H9 (cell line): ENCODE data around the gene ENO1. TPM values are rescaled to one million over a fixed set of nuclear protein-coding genes. Genes with fewer than 3 reads are reported as not detected.

ENCODE experiments used
- DNase-seq: peaks from one replicate; pipeline ENCODE4 v3.0.0-alpha.2; 2017
- H2AFZ ChIP-seq: one replicate; pipeline ENCODE4 v1.6.1; 2013; ENCODE audit warnings: mild to moderate bottlenecking, low read length, control low read depth, moderate library complexity
- H2AK5ac ChIP-seq: 2 replicates; pipeline ENCODE4 v1.6.1; 2013; ENCODE audit warnings: low read length, control low read depth, mixed read lengths; ENCODE audit not compliant: insufficient read length
- H2BK120ac ChIP-seq: one replicate; pipeline ENCODE4 v1.6.1; 2013; ENCODE audit warnings: low read depth, mild to moderate bottlenecking, low read length, control low read depth, inconsistent platforms; ENCODE audit not compliant: poor library complexity, severe bottlenecking
- H2BK12ac ChIP-seq: 2 replicates; pipeline ENCODE4 v1.6.1; 2013; ENCODE audit warnings: low read length, control low read depth, mixed read lengths, low read depth; ENCODE audit not compliant: insufficient read length
- H2BK15ac ChIP-seq: 2 replicates; pipeline ENCODE4 v1.6.1; 2013; ENCODE audit warnings: low read depth, low read length, control low read depth
- H2BK20ac ChIP-seq: one replicate; pipeline ENCODE4 v1.6.1; 2013; ENCODE audit warnings: low read depth, mild to moderate bottlenecking, low read length, control low read depth, inconsistent platforms; ENCODE audit not compliant: poor library complexity, severe bottlenecking
- H2BK5ac ChIP-seq: 2 replicates; pipeline ENCODE4 v1.6.1; 2013; ENCODE audit warnings: low read length, control low read depth, mixed read lengths; ENCODE audit not compliant: insufficient read length
- H3K14ac ChIP-seq: 2 replicates; pipeline ENCODE4 v1.6.1; 2013; ENCODE audit warnings: low read length, control low read depth; ENCODE audit not compliant: insufficient read depth
- H3K18ac ChIP-seq: 2 replicates; pipeline ENCODE4 v1.6.1; 2013; ENCODE audit warnings: low read depth, mild to moderate bottlenecking, mixed read lengths, low read length, control low read depth; ENCODE audit not compliant: insufficient read length
- H3K23ac ChIP-seq: 2 replicates; pipeline ENCODE4 v1.6.1; 2013; ENCODE audit warnings: low read length, control low read depth, mixed read lengths, low read depth; ENCODE audit not compliant: insufficient read length
- H3K23me2 ChIP-seq: 2 replicates; pipeline ENCODE4 v1.6.1; 2013; ENCODE audit warnings: low read depth, mild to moderate bottlenecking, mixed read lengths, low read length, control low read depth; ENCODE audit not compliant: insufficient read length, poor library complexity, severe bottlenecking
- H3K27ac ChIP-seq: 2 replicates; pipeline ENCODE4 v1.5.1; 2013; ENCODE audit warnings: low read length, control low read depth, mixed read lengths, low read depth; ENCODE audit not compliant: insufficient read length
- H3K27me3 ChIP-seq: 2 replicates; pipeline ENCODE4 v1.6.1; 2013; ENCODE audit warnings: low read length, control low read depth, inconsistent platforms; ENCODE audit not compliant: insufficient read depth
- H3K4ac ChIP-seq: 2 replicates; pipeline ENCODE4 v1.6.1; 2013; ENCODE audit warnings: low read depth, mild to moderate bottlenecking, control low read depth, inconsistent platforms, low read length, moderate library complexity
- H3K4me1 ChIP-seq: 2 replicates; pipeline ENCODE4 v1.6.1; 2013; ENCODE audit warnings: low read length, control low read depth, inconsistent platforms; ENCODE audit not compliant: insufficient read depth
- H3K4me2 ChIP-seq: 2 replicates; pipeline ENCODE4 v1.6.1; 2013; ENCODE audit warnings: low read length, control low read depth, mixed read lengths; ENCODE audit not compliant: insufficient read length, insufficient read depth
- H3K56ac ChIP-seq: 2 replicates; pipeline ENCODE4 v1.6.1; 2013; ENCODE audit warnings: low read depth, mild to moderate bottlenecking, mixed read lengths, low read length, control low read depth; ENCODE audit not compliant: insufficient read length
- H3K79me1 ChIP-seq: 2 replicates; pipeline ENCODE4 v1.6.1; 2013; ENCODE audit warnings: low read depth, mild to moderate bottlenecking, moderate library complexity, low read length, control low read depth, inconsistent platforms; ENCODE audit not compliant: insufficient read depth, poor library complexity, severe bottlenecking
- H3K79me2 ChIP-seq: 2 replicates; pipeline ENCODE4 v1.6.1; 2013; ENCODE audit warnings: low read length, control low read depth, inconsistent platforms; ENCODE audit not compliant: insufficient read depth
- H3K9ac ChIP-seq: 2 replicates; pipeline ENCODE4 v1.6.1; 2013; ENCODE audit warnings: low read length, control low read depth, mixed read lengths; ENCODE audit not compliant: insufficient read length; ENCODE audit errors: extremely low read depth
- H3K9me3 ChIP-seq: one replicate; pipeline ENCODE4 v1.6.1; 2013; ENCODE audit warnings: low read depth, low read length, inconsistent platforms; ENCODE audit not compliant: control insufficient read depth
- H3T11ph ChIP-seq: one replicate; pipeline ENCODE4 v1.6.1; 2013; ENCODE audit warnings: mild to moderate bottlenecking, low read length, control low read depth, inconsistent platforms
- H4K20me1 ChIP-seq: one replicate; pipeline ENCODE4 v1.6.1; 2013; ENCODE audit not compliant: control insufficient read depth, insufficient read length, insufficient read depth
- H4K5ac ChIP-seq: 2 replicates; pipeline ENCODE4 v1.6.1; 2013; ENCODE audit warnings: low read depth, mild to moderate bottlenecking, mixed read lengths, low read length, control low read depth; ENCODE audit not compliant: insufficient read length
- H4K8ac ChIP-seq: replicated peaks from 2 replicates; pipeline ENCODE4 v1.6.1; 2013; ENCODE audit warnings: low read length, control low read depth, mixed read lengths, low read depth; ENCODE audit not compliant: insufficient read length
- H4K91ac ChIP-seq: 2 replicates; pipeline ENCODE4 v1.6.1; 2013; ENCODE audit warnings: low read depth, mild to moderate bottlenecking, moderate library complexity, mixed read lengths, low read length, control low read depth; ENCODE audit not compliant: insufficient read length
- H3K27ac Mint-ChIP-seq, 3 experiments: 2 replicates in 2 of 3; 3 replicates in 1 of 3; pipeline ENCODE4 v1.8.0; 2020 to 2021; ENCODE audit warnings: mixed read lengths in 3 of 3, mild to moderate bottlenecking in 1 of 3, moderate library complexity in 1 of 3
- H3K27me3 Mint-ChIP-seq: 2 replicates; pipeline ENCODE4 v1.8.0; 2021; ENCODE audit warnings: low read depth, mild to moderate bottlenecking, moderate library complexity, mixed read lengths
- H3K36me3 Mint-ChIP-seq, 3 experiments: 2 replicates in 2 of 3; 3 replicates in 1 of 3; pipeline ENCODE4 v1.8.0; 2020 to 2021; ENCODE audit warnings: low read depth in 3 of 3, mixed read lengths in 3 of 3; ENCODE audit not compliant: insufficient read depth in 1 of 3
- H3K4me1 Mint-ChIP-seq, 2 experiments: 2 replicates each; pipeline ENCODE4 v1.8.0; 2020; ENCODE audit warnings: mixed read lengths in 2 of 2
- H3K4me3 Mint-ChIP-seq, 2 experiments: 2 replicates in 1 of 2; 3 replicates in 1 of 2; pipeline ENCODE4 v1.8.0; 2020 to 2021; ENCODE audit warnings: mild to moderate bottlenecking in 2 of 2, mixed read lengths in 2 of 2, moderate library complexity in 1 of 2
- H3K9me3 Mint-ChIP-seq, 2 experiments: 2 replicates in 1 of 2; 3 replicates in 1 of 2; pipeline ENCODE4 v1.8.0; 2020; ENCODE audit warnings: mild to moderate bottlenecking in 2 of 2, mixed read lengths in 2 of 2, moderate library complexity in 1 of 2
- CTCF ChIP-seq: fragments of 200-600 bp; sonication (generic); conservative IDR thresholded peaks from 3 replicates; pipeline ENCODE4 v1.8.0; 2021; ENCODE audit warnings: antibody characterized with exemption, mild to moderate bottlenecking
- WGBS: extraction: QIAGEN DNeasy Blood & Tissue Kit; methylation state at CpG from one replicate; pipeline ENCODE4 v1.1.7; 2013; ENCODE audit warnings: missing lambda C conversion rate, low lambda C conversion rate, mixed read lengths; ENCODE audit not compliant: insufficient read length; ENCODE audit errors: extremely low coverage; 5-methylcytosine and 5-hydroxymethylcytosine counted together
- total RNA-seq: library from RNA; stranded (reverse); gene quantifications from 2 replicates; pipeline ENCODE4 v1.2.1, GENCODE V29; 2021

Gene ENO1
- total RNA-seq, 1 experiment from 2014 or later = 1,781 TPM

GRCh38 chr1:8866173-8866791 lies 12.2 kb downstream of the ENO1 start:
- Histone ChIP-seq H3T11ph (no peak overlapping the region), H2AFZ (no peak overlapping the region), H3K4me1 (no peaks in the 10 kb centered on the region), H3K4me2 (no peak overlapping the region), H2BK5ac (no peak overlapping the region), H2AK5ac (no peak overlapping the region), H3K79me1 (no peaks in the 10 kb centered on the region), H3K27me3 (no peaks in the 10 kb centered on the region), H4K5ac (no peak overlapping the region), H3K79me2 (no peaks in the 10 kb centered on the region; the same call in 1 of the 2 replicates), H3K18ac (no peak overlapping the region), H3K23me2 (no peaks in the 10 kb centered on the region), H3K14ac (no peak overlapping the region), H3K9me3 (no peaks in the 10 kb centered on the region), H4K91ac (no peak overlapping the region), H3K9ac (no peak overlapping the region), H3K27ac (no peak overlapping the region), H4K8ac (no peak overlapping the region), H2BK20ac (no peak overlapping the region), H2BK15ac (no peak overlapping the region), H2BK12ac (no peak overlapping the region), H3K23ac (no peak overlapping the region), H3K56ac (no peak overlapping the region), H4K20me1 (no peaks in the 10 kb centered on the region), H2BK120ac (no peak overlapping the region), H3K4ac (no peak overlapping the region)
- DNase-seq = no peak
- Mint-ChIP-seq H3K9me3 (no peaks in the 10 kb centered on the region), H3K36me3 (peaks cover 85 to 97% (median 97%) of the 10 kb centered on the region in 3 experiments), H3K27ac (peak overlapping the region in 1 of 3 experiments; percentile 90; a peak in 2 of 7 replicates), H3K4me1 (peaks cover 37 to 59% of the 10 kb centered on the region in 2 experiments), H3K4me3 (no peak overlapping the region), H3K27me3 (no peaks in the 10 kb centered on the region)
- TF ChIP-seq CTCF = no peak
- no CpG with 5 or more reads among the region's 10 CpGs for WGBS
